Measurements from ENCODE around the gene ANKRD18A. TPM values are rescaled to one million over a fixed set of nuclear protein-coding genes. Genes with fewer than 3 reads are reported as not detected.
"Not testable (repeated sequence)": the region's sequence is repeated elsewhere in the genome, so short reads cannot be mapped to it uniquely, and the experiment has no call there.

ANKRD18A gene
- total RNA-seq, 1 donor from 2014 or later, result 1.5 TPM

- DNase-seq (ENCODE audit: low read depth, low spot score), result no peak
Measured at GRCh38 chr9:38629511-38629910, 9.1 kb upstream of the ANKRD18A start.

- no peak for DNase-seq (ENCODE audit: low read depth, low spot score)
Measured at GRCh38 chr9:38626006-38626405, 5.6 kb upstream of the ANKRD18A start.

GRCh38 chr9:38622951-38623350, 2.6 kb upstream of the ANKRD18A start:
- DNase-seq (ENCODE audit: low read depth, low spot score), result no peak

DNA sequence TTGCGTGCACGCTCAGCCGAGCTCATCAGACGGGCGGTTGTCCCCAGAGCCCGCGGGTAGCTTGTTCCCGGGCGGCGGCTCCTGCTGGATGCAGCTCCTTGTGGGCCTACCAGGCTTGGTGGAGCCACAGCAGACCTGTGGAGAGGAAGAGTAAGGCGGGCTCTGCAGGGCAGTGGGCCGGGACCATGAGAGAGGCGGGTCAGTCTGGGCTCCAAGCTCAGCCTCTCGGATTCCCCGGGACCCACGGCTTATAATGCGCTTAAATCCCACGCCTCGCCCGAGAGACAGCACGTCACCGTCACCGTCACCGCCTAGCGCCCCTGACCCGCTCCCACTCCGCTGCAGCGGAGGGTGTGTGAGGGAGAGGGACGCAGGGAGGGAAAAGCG, 1.9 kb upstream of the ANKRD18A start:
- no peak for DNase-seq (ENCODE audit: low read depth, low spot score)

- no peak for DNase-seq (ENCODE audit: low read depth, low spot score)
Measured at GRCh38 chr9:38621434-38622287, 1.3 kb upstream of the ANKRD18A start.

GRCh38 chr9:38619556-38620447, 594 bp downstream of the ANKRD18A start:
- DNase-seq (ENCODE audit: low read depth, low spot score), result no peak

GRCh38 chr9:38598029-38598745, 22.2 kb downstream of the ANKRD18A start:
- DNase-seq (ENCODE audit: low read depth, low spot score), result not testable (repeated sequence)

DNA sequence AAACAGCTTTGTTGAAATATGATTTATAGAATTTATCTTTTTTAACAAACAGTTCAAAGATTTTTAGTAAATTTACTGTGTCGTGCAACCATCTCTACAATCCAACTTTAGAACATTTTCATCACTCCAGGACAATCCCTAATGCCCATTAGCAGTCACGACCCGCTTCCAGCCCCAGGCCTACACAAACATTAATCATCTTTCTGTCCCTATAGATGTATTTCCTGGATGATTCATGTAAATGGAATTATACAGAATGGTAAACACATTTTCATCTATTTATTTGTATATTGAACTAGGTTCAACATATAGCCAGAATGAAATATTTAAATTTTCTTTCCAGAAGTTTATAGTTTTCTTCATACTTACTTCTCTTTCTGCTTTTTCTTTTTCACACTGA, 25.3 kb downstream of the ANKRD18A start:
- not testable (repeated sequence) for DNase-seq (ENCODE audit: low read depth, low spot score)

- DNase-seq (ENCODE audit: low read depth, low spot score), result not testable (repeated sequence)
Measured at GRCh38 chr9:38591346-38592063, 28.9 kb downstream of the ANKRD18A start.

- DNase-seq (ENCODE audit: low read depth, low spot score), result not testable (repeated sequence)
Measured at GRCh38 chr9:38583765-38584164, 36.6 kb downstream of the ANKRD18A start.

- DNase-seq (ENCODE audit: low read depth, low spot score), result not testable (repeated sequence)
Measured at GRCh38 chr9:38580112-38580511, 40.3 kb downstream of the ANKRD18A start.

DNA sequence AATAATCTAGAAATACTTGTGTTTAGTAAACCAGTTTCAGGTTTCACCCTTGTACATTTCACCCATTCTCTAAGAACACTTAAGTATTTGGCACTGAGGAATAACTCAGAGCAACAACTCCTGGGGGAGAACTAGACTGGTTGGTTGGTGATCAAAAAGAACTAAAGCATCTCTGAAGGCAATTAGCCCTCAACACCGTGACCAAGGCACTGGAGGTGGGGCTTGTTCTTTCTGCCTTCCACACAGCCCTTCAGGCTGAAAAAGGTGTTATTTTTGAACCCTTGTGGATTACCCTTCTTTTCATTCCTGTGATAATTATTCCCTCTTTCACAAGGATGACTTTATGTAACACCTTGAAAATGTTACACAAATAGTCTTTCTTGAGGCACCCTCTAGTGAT, 44.2 kb downstream of the ANKRD18A start:
- DNase-seq (ENCODE audit: low read depth, low spot score), result not testable (repeated sequence)

DNA sequence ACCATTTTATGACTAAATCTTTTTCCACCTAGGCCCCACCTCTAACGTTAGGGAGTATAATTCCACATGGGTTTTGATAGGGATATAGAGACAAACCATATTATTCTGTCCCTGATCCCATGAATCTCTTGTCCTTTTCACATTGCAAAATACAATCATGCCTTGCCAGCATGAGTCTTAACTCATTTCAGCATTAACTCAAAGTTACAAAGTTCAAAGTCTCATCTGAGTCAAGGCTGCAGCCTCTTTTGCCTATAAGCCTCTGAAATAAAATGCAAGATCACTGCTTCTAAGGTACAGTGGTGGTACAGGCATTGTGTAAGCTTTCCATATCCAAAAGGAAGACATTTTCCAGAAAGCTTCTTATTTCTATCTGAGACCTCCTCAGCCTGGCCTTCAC, 54.3 kb downstream of the ANKRD18A start:
- not testable (repeated sequence) for DNase-seq (ENCODE audit: low read depth, low spot score)

GRCh38 chr9:38565178-38565577, 55.2 kb downstream of the ANKRD18A start:
- DNase-seq (ENCODE audit: low read depth, low spot score), result not testable (repeated sequence)

- not testable (repeated sequence) for DNase-seq (ENCODE audit: low read depth, low spot score)
Measured at GRCh38 chr9:38563911-38564310, 56.5 kb downstream of the ANKRD18A start.

DNA sequence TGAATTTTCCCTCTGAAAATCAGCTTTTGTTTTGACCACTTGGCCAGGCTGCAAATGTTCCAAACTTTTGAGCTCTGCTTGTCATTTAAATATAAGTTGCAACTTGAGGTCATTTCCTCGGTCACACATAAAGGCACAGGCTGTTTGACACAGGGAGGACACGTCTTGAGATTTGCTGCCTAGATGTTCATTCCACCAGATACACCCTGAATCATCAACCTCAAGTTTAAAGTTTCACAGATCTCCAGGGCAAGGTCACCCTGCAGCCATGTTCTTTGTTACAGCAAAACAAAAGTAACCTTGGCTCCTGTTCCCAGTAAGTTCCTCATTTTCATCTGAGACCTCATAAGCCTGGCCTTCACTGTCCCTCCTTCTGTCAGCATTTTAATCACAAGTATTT, 59.3 kb downstream of the ANKRD18A start:
- DNase-seq (ENCODE audit: low read depth, low spot score), result not testable (repeated sequence)

GRCh38 chr9:38559172-38559571, 61.2 kb downstream of the ANKRD18A start:
- DNase-seq (ENCODE audit: low read depth, low spot score), result not testable (repeated sequence)

DNA sequence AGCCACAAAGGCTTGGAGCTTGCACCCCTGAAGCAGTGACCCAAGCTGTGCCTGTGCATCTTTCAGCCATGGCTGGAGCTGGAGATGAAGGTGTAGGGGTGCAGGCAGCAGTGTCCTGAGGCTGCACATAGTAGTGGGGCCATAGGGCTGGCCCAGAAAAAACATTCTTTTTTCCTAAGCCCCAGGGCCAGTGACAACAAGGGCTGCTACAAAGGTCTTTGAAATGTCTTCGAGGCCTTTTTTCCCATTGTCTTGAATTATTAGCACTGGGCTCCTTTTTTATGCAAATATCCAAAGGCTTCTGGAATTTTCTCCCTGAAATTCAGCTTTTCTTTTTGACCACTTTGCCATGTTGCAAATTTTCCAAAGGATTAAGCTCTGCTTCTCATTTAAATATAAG, 62.6 kb downstream of the ANKRD18A start:
- DNase-seq (ENCODE audit: low read depth, low spot score), result not testable (repeated sequence)

GRCh38 chr9:38554966-38555365, 65.4 kb downstream of the ANKRD18A start:
- DNase-seq (ENCODE audit: low read depth, low spot score), result not testable (repeated sequence)

DNA sequence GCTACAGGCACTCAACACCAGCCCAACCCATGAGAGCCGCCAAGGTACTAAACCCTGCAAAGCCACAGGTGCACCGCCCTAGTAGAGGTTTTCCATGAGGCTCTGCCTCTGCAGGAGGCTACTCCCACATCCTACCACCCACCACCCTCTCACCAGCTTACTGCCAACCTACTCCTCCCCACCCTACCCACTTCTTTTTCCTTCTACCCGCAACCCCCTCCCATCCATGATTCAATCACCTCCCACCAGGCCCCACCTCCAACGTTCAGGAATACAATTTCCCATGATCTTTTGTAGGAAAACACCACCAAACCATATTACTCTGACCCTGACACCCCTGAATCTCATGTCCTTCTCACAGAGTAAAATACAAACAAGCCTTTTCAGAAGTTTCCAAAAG, 67.4 kb downstream of the ANKRD18A start:
- not testable (repeated sequence) for DNase-seq (ENCODE audit: low read depth, low spot score)
